NCI-H187 (cell line): ENCODE measurements around the gene GALNT4.

Experiments used
- DNase-seq, 2 experiments: peaks; one replicate each; lab custom pipeline; 2025; lab: John Stamatoyannopoulos, UW

The GALNT4 gene

GRCh38 chr12:89493670-89494302 lies 30.8 kb downstream of the GALNT4 start:
- no peak for DNase-seq

- DNase-seq, result no peak
Measured at GRCh38 chr12:89492883-89493282, 31.7 kb downstream of the GALNT4 start.

GRCh38 chr12:89490922-89491321 lies 33.7 kb downstream of the GALNT4 start:
- no peak for DNase-seq

GRCh38 chr12:89486264-89486663 lies 38.3 kb downstream of the GALNT4 start:
- no peak for DNase-seq

- DNase-seq, result no peak
Measured at GRCh38 chr12:89484470-89484869, 40.1 kb downstream of the GALNT4 start.

GRCh38 chr12:89481213-89481914 lies 43.2 kb downstream of the GALNT4 start:
- DNase-seq, result no peak

- no peak for DNase-seq
Measured at GRCh38 chr12:89479982-89480381, 44.6 kb downstream of the GALNT4 start.

- DNase-seq, result no peak
Measured at GRCh38 chr12:89477633-89478279, 46.8 kb downstream of the GALNT4 start.

- DNase-seq, result no peak
Measured at GRCh38 chr12:89476904-89477595, 47.5 kb downstream of the GALNT4 start.

- DNase-seq, result no peak
Measured at GRCh38 chr12:89476232-89476631, 48.4 kb downstream of the GALNT4 start.

- no peak for DNase-seq
Measured at GRCh38 chr12:89475203-89475990, 49.2 kb downstream of the GALNT4 start.

GRCh38 chr12:89474615-89475014 lies 50.0 kb downstream of the GALNT4 start:
- DNase-seq, result no peak
